K562 (cell line): ENCODE results near the gene EVI5. TPM values are rescaled to one million over a fixed set of nuclear protein-coding genes. Genes with fewer than 3 reads are reported as not detected.
A peak's percentile ranks its signal among the peaks of the same experiment; 100 is the strongest.

Experiments used
- CBX3 ChIP-seq, 2 experiments: IDR thresholded peaks; 1 replicate in 1 of 2; 2 replicates in 1 of 2; pipeline ENCODE4 v1.6.1; 2012; ENCODE audit warnings: inconsistent platforms in 2 of 2, low read length in 2 of 2, borderline replicate concordance in 1 of 2, control low read depth in 1 of 2
- HNRNPH1 ChIP-seq: fragments of 200-400 bp; formaldehyde crosslinking; optimal IDR thresholded peaks from 2 replicates; pipeline ENCODE3; 2017; ENCODE audit warnings: low read depth, mild to moderate bottlenecking, low read length, moderate library complexity
- JUNB ChIP-seq: fragments of 450-650 bp; formaldehyde crosslinking; conservative IDR thresholded peaks from 2 replicates; pipeline ENCODE4 v1.4.0; 2020; ENCODE audit warnings: mild to moderate bottlenecking
- NEUROD1 ChIP-seq: fragments of 150-350 bp; IDR thresholded peaks from 2 replicates; pipeline ENCODE4 v1.6.1; 2014; ENCODE audit warnings: borderline replicate concordance, low read length, low read depth; ENCODE audit not compliant: partially characterized antibody
- NKRF ChIP-seq: fragments of 450-650 bp; IDR thresholded peaks from 2 replicates; pipeline ENCODE4 v1.6.1; 2016; ENCODE audit warnings: borderline replicate concordance
- NRF1 ChIP-seq, 2 experiments: fragments of 450-650 bp; IDR thresholded peaks in 1 of 2; conservative IDR thresholded peaks in 1 of 2; 2 replicates each; pipeline ENCODE4 v1.6.1; 2014; ENCODE audit warnings: mild to moderate bottlenecking in 2 of 2
- POLR2AphosphoS5 ChIP-seq: IDR thresholded peaks from 2 replicates; pipeline ENCODE4 v1.6.1; 2011; ENCODE audit warnings: mild to moderate bottlenecking, low read depth, low read length, moderate library complexity; ENCODE audit not compliant: control insufficient read depth, insufficient read depth
- PPARD ChIP-seq: fragments of 250-450 bp; sonication (Bioruptor Pico); IDR thresholded peaks from 2 replicates; pipeline ENCODE4 v1.8.0; 2022; ENCODE audit warnings: inconsistent platforms, mild to moderate bottlenecking, moderate library complexity
- PRMT5 ChIP-seq: sonication (generic); formaldehyde crosslinking; IDR thresholded peaks from 2 replicates; pipeline ENCODE4 v1.5.0; 2020; ENCODE audit warnings: missing genetic modification reagents
- PTTG1 ChIP-seq: fragments of 450-650 bp; IDR thresholded peaks from 2 replicates; pipeline ENCODE4 v1.6.1; 2016; ENCODE audit warnings: low read depth, mild to moderate bottlenecking, missing genetic modification characterization, missing compliant biosample characterization
- RFX5 ChIP-seq: IDR thresholded peaks from 2 replicates; pipeline ENCODE4 v1.6.1; 2011; ENCODE audit warnings: low read depth, mild to moderate bottlenecking, improper control_type of control experiment, low read length
- THRB ChIP-seq: fragments of 450-650 bp; formaldehyde crosslinking; conservative IDR thresholded peaks from 2 replicates; pipeline ENCODE4 v1.4.0; 2022; ENCODE audit warnings: mild to moderate bottlenecking, missing genetic modification characterization
- TOE1 ChIP-seq, 2 experiments: fragments of 450-650 bp in 1 of 2; sonication (generic) in 1 of 2; formaldehyde crosslinking in 1 of 2; IDR thresholded peaks; 2 replicates each; pipeline versions ENCODE4 v1.7.1 to v1.8.0; 2016 to 2022; ENCODE audit warnings: borderline replicate concordance in 2 of 2, mild to moderate bottlenecking in 2 of 2, antibody characterized with exemption in 1 of 2, inconsistent platforms in 1 of 2, low read depth in 1 of 2, missing genetic modification reagents in 1 of 2, moderate library complexity in 1 of 2
- ZNF175 ChIP-seq: fragments of 200-800 bp; sonication (Bioruptor generic); IDR thresholded peaks from 2 replicates; pipeline ENCODE4 v1.6.1; 2016; ENCODE audit warnings: low read depth, mild to moderate bottlenecking, missing genetic modification characterization, missing compliant biosample characterization
- ZNF311 ChIP-seq: fragments of 250-450 bp; sonication (Bioruptor Pico); IDR thresholded peaks from 2 replicates; pipeline ENCODE4 v1.4.0; 2020; ENCODE audit warnings: mild to moderate bottlenecking, moderate library complexity
- ZNF354B ChIP-seq: fragments of 250-450 bp; sonication (Bioruptor Pico); IDR thresholded peaks from 2 replicates; pipeline ENCODE4 v1.4.0; 2020
- ZNF41 ChIP-seq: fragments of 250-450 bp; sonication (Bioruptor Pico); conservative IDR thresholded peaks from 2 replicates; pipeline ENCODE4 v1.4.0; 2020; ENCODE audit warnings: mild to moderate bottlenecking
- ZNF584 ChIP-seq: fragments of 200-800 bp; sonication (Bioruptor generic); IDR thresholded peaks from 2 replicates; pipeline ENCODE4 v1.6.1; 2016; ENCODE audit warnings: low read depth, mild to moderate bottlenecking, missing genetic modification characterization, missing compliant biosample characterization
- polyA plus RNA-seq, 8 experiments: library from polyadenylated mRNA; depleted of rRNA in 4 of 8; stranded (reverse) in 5 of 8; unstranded in 3 of 8; fragments of >200 nt; fragmentation: Nextera tagmentation in 2 of 8; fragmentation: Illumina TruSeq in 1 of 8; extraction: Ambion mirVana in 2 of 8; extraction: Trizol in 1 of 8; gene quantifications; 2 replicates each; pipeline versions ENCODE4 v1.2.1 to v1.2.3, GENCODE V29; 2011 to 2014; ENCODE audit warnings: inconsistent platforms in 1 of 8, missing spikeins in 1 of 8
- total RNA-seq, 7 experiments: library from RNA; depleted of rRNA in 6 of 7; stranded (reverse); fragments of >200 nt in 6 of 7; fragmentation: Illumina TruSeq in 2 of 7; extraction: Trizol in 2 of 7; gene quantifications; 2 replicates each; pipeline versions ENCODE4 v1.2.1 to v1.2.3, GENCODE V29; 2011 to 2021; ENCODE audit warnings: low replicate concordance in 1 of 7
- TF ChIP-seq, protein P1 (sequence below): fragments of 450-650 bp; conservative IDR thresholded peaks from 2 replicates; pipeline ENCODE4 v1.6.1; 2016; ENCODE audit warnings: missing genetic modification characterization, low read depth, mild to moderate bottlenecking, control low read depth, missing compliant biosample characterization
- TF ChIP-seq, protein P2 (sequence below): fragments of 450-650 bp; IDR thresholded peaks from 2 replicates; pipeline ENCODE4 v1.6.1; 2016

Gene EVI5
- total and polyA plus RNA-seq, 9 of the 15 experiments (the other 6 are each of a cell fraction or from before 2014, with no cell fraction given): 1.7 to 50.1 (median 13.7) TPM

- no peak for TF ChIP-seq TOE1 (IDR thresholded peaks at IDR 0.05; ENCODE audit: borderline replicate concordance)
- peak; percentile 94 for TF ChIP-seq TOE1 (CRISPR knock-in tag; IDR thresholded peaks at IDR 0.05; ENCODE audit: borderline replicate concordance, low read depth)
- no peak for TF ChIP-seq ZNF311 (CRISPR knock-in tag)
- TF ChIP-seq ZNF175 (CRISPR knock-in tag): peak; percentile 72; the same call in 1 of the 2 replicates
- no peak for TF ChIP-seq PTTG1 (tag)
- no peak for TF ChIP-seq POLR2AphosphoS5
- peak in 1 of 2 experiments; percentile 94; a peak in 2 of 3 replicates for TF ChIP-seq CBX3 (IDR thresholded peaks at IDR 0.05; ENCODE audit: borderline replicate concordance in 1 of 2, low read length in 2 of 2)
- no peak; the same call in 1 of the 2 replicates for TF ChIP-seq THRB (CRISPR knock-in tag)
- 0 out of 2 replicates have a peak, but pooled peaks have one; percentile 64 for TF ChIP-seq ZNF41 (CRISPR knock-in tag)
- no peak; the same call in 1 of the 2 replicates for TF ChIP-seq PRMT5 (CRISPR knock-in tag)
- TF ChIP-seq NEUROD1: no peak
- no peak for TF ChIP-seq PPARD
- TF ChIP-seq ZNF354B (CRISPR knock-in tag): no peak
- TF ChIP-seq HNRNPH1: no peak
- TF ChIP-seq NRF1 (conservative IDR thresholded peaks at IDR 0.05 in 1 of 2, IDR thresholded peaks at IDR 0.05 in 1 of 2): peak; percentile 98
- no peak; the same call in 1 of the 2 replicates for TF ChIP-seq ZNF584 (CRISPR knock-in tag)
- TF ChIP-seq JUNB (CRISPR knock-in tag): no peak
- TF ChIP-seq, protein P1, sequence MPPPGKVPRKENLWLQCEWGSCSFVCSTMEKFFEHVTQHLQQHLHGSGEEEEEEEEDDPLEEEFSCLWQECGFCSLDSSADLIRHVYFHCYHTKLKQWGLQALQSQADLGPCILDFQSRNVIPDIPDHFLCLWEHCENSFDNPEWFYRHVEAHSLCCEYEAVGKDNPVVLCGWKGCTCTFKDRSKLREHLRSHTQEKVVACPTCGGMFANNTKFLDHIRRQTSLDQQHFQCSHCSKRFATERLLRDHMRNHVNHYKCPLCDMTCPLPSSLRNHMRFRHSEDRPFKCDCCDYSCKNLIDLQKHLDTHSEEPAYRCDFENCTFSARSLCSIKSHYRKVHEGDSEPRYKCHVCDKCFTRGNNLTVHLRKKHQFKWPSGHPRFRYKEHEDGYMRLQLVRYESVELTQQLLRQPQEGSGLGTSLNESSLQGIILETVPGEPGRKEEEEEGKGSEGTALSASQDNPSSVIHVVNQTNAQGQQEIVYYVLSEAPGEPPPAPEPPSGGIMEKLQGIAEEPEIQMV (tag): peak; percentile 99
- no peak for TF ChIP-seq RFX5
- TF ChIP-seq, protein P2, sequence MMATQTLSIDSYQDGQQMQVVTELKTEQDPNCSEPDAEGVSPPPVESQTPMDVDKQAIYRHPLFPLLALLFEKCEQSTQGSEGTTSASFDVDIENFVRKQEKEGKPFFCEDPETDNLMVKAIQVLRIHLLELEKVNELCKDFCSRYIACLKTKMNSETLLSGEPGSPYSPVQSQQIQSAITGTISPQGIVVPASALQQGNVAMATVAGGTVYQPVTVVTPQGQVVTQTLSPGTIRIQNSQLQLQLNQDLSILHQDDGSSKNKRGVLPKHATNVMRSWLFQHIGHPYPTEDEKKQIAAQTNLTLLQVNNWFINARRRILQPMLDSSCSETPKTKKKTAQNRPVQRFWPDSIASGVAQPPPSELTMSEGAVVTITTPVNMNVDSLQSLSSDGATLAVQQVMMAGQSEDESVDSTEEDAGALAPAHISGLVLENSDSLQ: no peak; the same call in 1 of the 2 replicates
- TF ChIP-seq NKRF: no peak; the same call in 1 of the 2 replicates
Observed at GRCh38 chr1:92784639-92785500, at the start of gene EVI5 (continued).
